IPS-NIHi11 (cell line): ENCODE data around the gene SLFN13.
"Not testable (repeated sequence)": the region's sequence is repeated elsewhere in the genome, so short reads cannot be mapped to it uniquely, and the experiment has no call there.

ENCODE experiments used
- DNase-seq: peaks from one replicate; pipeline ENCODE4 v3.0.0; 2012; ENCODE audit warnings: mixed read lengths, low spot score

Gene SLFN13

GRCh38 chr17:35432176-35433074 is 16.1 kb downstream of the SLFN13 start, which contains the start of gene SLFN12:
TSS of gene SLFN12 (minus strand) at chr17:35432500. CDS start at chr17:35423028, 9,472 bp downstream.
- peak; percentile 17 for DNase-seq

GRCh38 chr17:35429702-35430101 is 18.9 kb downstream of the SLFN13 start:
- no peak for DNase-seq

GRCh38 chr17:35428229-35428628 is 20.3 kb downstream of the SLFN13 start:
- DNase-seq, result no peak

- DNase-seq, result no peak
These were observed 24.8 kb downstream of the SLFN13 start for GRCh38 chr17:35423761-35424160.

- DNase-seq, result not testable (repeated sequence)
These were observed 27.5 kb downstream of the SLFN13 start for GRCh38 chr17:35421069-35421468.

- no peak for DNase-seq
These were observed 31.9 kb downstream of the SLFN13 start for GRCh38 chr17:35416659-35417058.

GRCh38 chr17:35414707-35415106 is 33.9 kb downstream of the SLFN13 start:
- not testable (repeated sequence) for DNase-seq

- DNase-seq, result no peak
These were observed 34.3 kb downstream of the SLFN13 start for GRCh38 chr17:35414247-35414646.

- peak; percentile 17 for DNase-seq
These were observed 41.0 kb downstream of the SLFN13 start for GRCh38 chr17:35407531-35407930.

GRCh38 chr17:35406568-35406967 is 42.0 kb downstream of the SLFN13 start:
- no peak for DNase-seq

GRCh38 chr17:35404360-35404759 is 44.2 kb downstream of the SLFN13 start:
- DNase-seq, result no peak

- DNase-seq, result not testable (repeated sequence)
These were observed 54.8 kb downstream of the SLFN13 start for GRCh38 chr17:35393783-35394182.

- no peak for DNase-seq
These were observed 57.9 kb downstream of the SLFN13 start for GRCh38 chr17:35390663-35391062.

- peak; percentile 15 for DNase-seq
These were observed 58.4 kb downstream of the SLFN13 start for GRCh38 chr17:35390156-35390555.

- no peak for DNase-seq
These were observed 61.1 kb downstream of the SLFN13 start for GRCh38 chr17:35387496-35387895.
